Fibroblast of lung (primary cell): ENCODE data around the gene AGA.

ENCODE experiments used
- EZH2 ChIP-seq: IDR thresholded peaks from 2 replicates; pipeline ENCODE4 v1.5.1; 2012; ENCODE audit warnings: low read length, control low read depth, mild to moderate bottlenecking; ENCODE audit errors: missing control alignments
- TF ChIP-seq, protein P1 (sequence below), 2 donors: IDR thresholded peaks in 1 of 2; conservative IDR thresholded peaks in 1 of 2; 1 replicate in 1 of 2; 2 replicates in 1 of 2; pipeline ENCODE4 v1.5.1; 2011 to 2012; ENCODE audit warnings: low read length in 2 of 2, control low read depth in 1 of 2, inconsistent platforms in 1 of 2, low read depth in 1 of 2, mild to moderate bottlenecking in 1 of 2

DNA sequence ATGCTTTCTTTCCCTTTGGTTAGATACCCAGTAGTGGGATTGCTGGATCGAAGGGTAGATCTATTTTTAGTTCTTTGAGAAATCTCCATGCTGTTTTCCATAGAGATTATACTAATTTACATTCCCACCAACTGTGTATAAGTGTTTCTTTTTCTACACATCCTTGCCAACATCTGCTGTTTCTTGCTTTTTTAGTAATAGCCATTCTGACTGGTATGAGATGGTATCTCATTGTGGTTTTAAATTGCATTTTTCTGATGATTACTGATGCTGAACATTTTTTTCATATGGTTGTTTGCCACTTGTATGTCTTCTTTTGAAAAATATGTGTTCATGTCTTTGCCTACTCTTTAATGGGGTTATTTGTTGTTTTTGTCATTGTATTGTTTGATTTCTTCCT, 6.6 kb upstream of the AGA start:
- TF ChIP-seq, protein P1, sequence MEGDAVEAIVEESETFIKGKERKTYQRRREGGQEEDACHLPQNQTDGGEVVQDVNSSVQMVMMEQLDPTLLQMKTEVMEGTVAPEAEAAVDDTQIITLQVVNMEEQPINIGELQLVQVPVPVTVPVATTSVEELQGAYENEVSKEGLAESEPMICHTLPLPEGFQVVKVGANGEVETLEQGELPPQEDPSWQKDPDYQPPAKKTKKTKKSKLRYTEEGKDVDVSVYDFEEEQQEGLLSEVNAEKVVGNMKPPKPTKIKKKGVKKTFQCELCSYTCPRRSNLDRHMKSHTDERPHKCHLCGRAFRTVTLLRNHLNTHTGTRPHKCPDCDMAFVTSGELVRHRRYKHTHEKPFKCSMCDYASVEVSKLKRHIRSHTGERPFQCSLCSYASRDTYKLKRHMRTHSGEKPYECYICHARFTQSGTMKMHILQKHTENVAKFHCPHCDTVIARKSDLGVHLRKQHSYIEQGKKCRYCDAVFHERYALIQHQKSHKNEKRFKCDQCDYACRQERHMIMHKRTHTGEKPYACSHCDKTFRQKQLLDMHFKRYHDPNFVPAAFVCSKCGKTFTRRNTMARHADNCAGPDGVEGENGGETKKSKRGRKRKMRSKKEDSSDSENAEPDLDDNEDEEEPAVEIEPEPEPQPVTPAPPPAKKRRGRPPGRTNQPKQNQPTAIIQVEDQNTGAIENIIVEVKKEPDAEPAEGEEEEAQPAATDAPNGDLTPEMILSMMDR (conservative IDR thresholded peaks at IDR 0.05 in 1 of 2, IDR thresholded peaks at IDR 0.05 in 1 of 2; ENCODE audit: low read depth in 1 of 2, low read length in 2 of 2) = no peak
- TF ChIP-seq EZH2 = no peak
